K562 (cell line): ENCODE results near the gene WWP2. TPM values are rescaled to one million over a fixed set of nuclear protein-coding genes. Genes with fewer than 3 reads are reported as not detected.

Source experiments
- ATAC-seq: fragments of 200-7000 bp; cut with Tn5 transposase; 3 replicates; pipeline ENCODE4 v1.9.1; 2020; ENCODE audit warnings: moderate library complexity
- BruUV-seq: library from RNA; stranded (reverse); fragments of 400-500 nt; replicated peaks from 2 replicates; lab custom pipeline; 2021; lab: Mats Ljungman, UMichigan
- CTCF ChIA-PET: fragments of 300-600 bp; formaldehyde crosslinking; extraction: SDS; loops from one replicate; lab custom pipeline; 2021; ENCODE audit warnings: low intra/inter-chr PET ratio; lab: Yijun Ruan, JAX
- POLR2A ChIA-PET: fragments of 300-600, 350-650 bp; sonication (Branson Sonifier 250); formaldehyde crosslinking; extraction: SDS; loops from one replicate; lab custom pipeline; 2021; ENCODE audit warnings: antibody characterized with exemption, inconsistent platforms; lab: Yijun Ruan, JAX
- DNase-seq, 4 experiments: peaks; one replicate each; pipeline versions ENCODE4 v3.0.0 to v3.0.0-alpha.2; 2011 to 2018; ENCODE audit warnings: low spot score in 3 of 4, mixed read lengths in 3 of 4; ENCODE audit errors: extremely low read depth in 1 of 4
- FAIRE-seq: peaks from 2 replicates; lab custom pipeline; 2011; peaks lifted over from hg19 to GRCh38; lab: Jason Lieb, UNC
- H2AFZ ChIP-seq: 2 replicates; pipeline ENCODE4 v1.6.0; 2011; ENCODE audit warnings: low read depth, low read length, control low read depth, inconsistent platforms
- H3K27ac ChIP-seq: fragments of 200-600 bp; 3 replicates; pipeline ENCODE4 v1.8.0; 2011; ENCODE audit warnings: low read depth, mild to moderate bottlenecking, control low read depth, inconsistent platforms, low read length, moderate library complexity, mixed read lengths; ENCODE audit errors: extremely low read depth
- H3K27me3 ChIP-seq, 2 experiments: fragments of 300-600 bp in 1 of 2; 2 replicates in 1 of 2; 3 replicates in 1 of 2; pipeline versions ENCODE4 v1.6.0 to v1.8.0; 2011; ENCODE audit warnings: inconsistent platforms in 2 of 2, low read length in 2 of 2, mild to moderate bottlenecking in 1 of 2, mixed read lengths in 1 of 2, moderate library complexity in 1 of 2; ENCODE audit not compliant: control insufficient read depth in 2 of 2, insufficient read depth in 2 of 2
- H3K36me3 ChIP-seq: fragments of 300-600 bp; 3 replicates; pipeline ENCODE4 v1.8.0; 2011; ENCODE audit warnings: mild to moderate bottlenecking, low read length, inconsistent platforms; ENCODE audit not compliant: control insufficient read depth, insufficient read depth
- H3K4me1 ChIP-seq, 2 experiments: fragments of 200-600 bp in 1 of 2; replicated peaks in 1 of 2; 2 replicates in 1 of 2; 3 replicates in 1 of 2; pipeline versions ENCODE4 v1.5.1 to v1.8.0; 2011; ENCODE audit warnings: inconsistent platforms in 2 of 2, low read length in 2 of 2, mild to moderate bottlenecking in 1 of 2, mixed read lengths in 1 of 2, moderate library complexity in 1 of 2; ENCODE audit not compliant: control insufficient read depth in 2 of 2, insufficient read depth in 2 of 2
- H3K4me2 ChIP-seq: 2 replicates; pipeline ENCODE4 v1.6.1; 2011; ENCODE audit warnings: low read length, control low read depth, inconsistent platforms, mixed read lengths; ENCODE audit not compliant: insufficient read depth
- H3K4me3 ChIP-seq: fragments of 200-600 bp; sonication (generic), shearing (Covaris generic); 2 replicates; pipeline ENCODE4 v1.5.1; 2016; ENCODE audit warnings: control low read depth, inconsistent platforms
- H3K79me2 ChIP-seq: fragments of 200-600 bp; 3 replicates; pipeline ENCODE4 v1.8.0; 2011; ENCODE audit warnings: low read length, inconsistent platforms; ENCODE audit not compliant: control insufficient read depth, insufficient read depth
- H3K9ac ChIP-seq, 2 experiments: 2 replicates each; pipeline versions ENCODE4 v1.6.0 to v1.6.1; 2011; ENCODE audit warnings: low read depth in 2 of 2, low read length in 2 of 2, control low read depth in 1 of 2, inconsistent platforms in 1 of 2, mild to moderate bottlenecking in 1 of 2, mixed read lengths in 1 of 2; ENCODE audit not compliant: insufficient read depth in 1 of 2
- H3K9me1 ChIP-seq: one replicate; pipeline ENCODE4 v1.6.0; 2011; ENCODE audit warnings: inconsistent platforms, mild to moderate bottlenecking, low read length, moderate library complexity; ENCODE audit not compliant: control insufficient read depth, insufficient read depth
- H3K9me3 ChIP-seq: replicated peaks from 2 replicates; pipeline ENCODE4 v1.5.1; 2011; ENCODE audit warnings: low read depth, low read length, inconsistent platforms; ENCODE audit not compliant: control insufficient read depth, insufficient read depth
- H4K20me1 ChIP-seq: replicated peaks from 2 replicates; pipeline ENCODE4 v1.6.1; 2011; ENCODE audit warnings: low read length, inconsistent platforms, mixed read lengths; ENCODE audit not compliant: control insufficient read depth, insufficient read depth
- ATF6 ChIP-seq: sonication (generic); formaldehyde crosslinking; IDR thresholded peaks from 2 replicates; pipeline ENCODE4 v1.4.0; 2020; ENCODE audit warnings: mild to moderate bottlenecking, missing genetic modification reagents
- LEF1 ChIP-seq: fragments of 450-650 bp; IDR thresholded peaks from 2 replicates; pipeline ENCODE4 v1.6.1; 2016; ENCODE audit warnings: mild to moderate bottlenecking
- RBM34 ChIP-seq: fragments of 200-400 bp; formaldehyde crosslinking; IDR thresholded peaks from 2 replicates; pipeline ENCODE4 v1.6.1; 2018; ENCODE audit warnings: low read length, borderline replicate concordance; ENCODE audit not compliant: insufficient read depth
- SOX6 ChIP-seq: fragments of 450-650 bp; IDR thresholded peaks from 2 replicates; pipeline ENCODE4 v1.6.1; 2014; ENCODE audit warnings: mild to moderate bottlenecking
- STAT5A ChIP-seq: IDR thresholded peaks from 2 replicates; pipeline ENCODE4 v1.6.1; 2012; ENCODE audit warnings: low read length, inconsistent platforms, borderline replicate concordance
- ZBTB9 ChIP-seq: fragments of 450-650 bp; formaldehyde crosslinking; IDR thresholded peaks from 2 replicates; pipeline ENCODE4 v1.4.0; 2020; ENCODE audit warnings: mild to moderate bottlenecking, moderate library complexity
- ZNF184 ChIP-seq: sonication (generic); formaldehyde crosslinking; IDR thresholded peaks from 2 replicates; pipeline ENCODE4 v1.5.0; 2020; ENCODE audit warnings: missing genetic modification reagents
- ZNF384 ChIP-seq: IDR thresholded peaks from 2 replicates; pipeline ENCODE4 v1.6.1; 2012; ENCODE audit warnings: low read depth, low read length, improper control_type of control experiment
- ZNF445 ChIP-seq: fragments of 250-450 bp; sonication (Bioruptor Pico); IDR thresholded peaks from 2 replicates; pipeline ENCODE4 v1.4.0; 2020; ENCODE audit warnings: low read depth, mild to moderate bottlenecking, moderate library complexity
- ZNF785 ChIP-seq: fragments of 250-450 bp; sonication (Bioruptor Pico); IDR thresholded peaks from 2 replicates; pipeline ENCODE4 v1.4.0; 2020; ENCODE audit warnings: mild to moderate bottlenecking
- WGBS: fragments of 100-300 bp; shearing (Covaris generic); methylation state at CpG from one replicate; pipeline ENCODE4 v1.1.6; 2016; ENCODE audit warnings: low coverage, mixed read lengths; ENCODE audit not compliant: insufficient coverage; ENCODE audit errors: missing lambda C conversion rate; 5-methylcytosine and 5-hydroxymethylcytosine counted together
- in situ Hi-C: fragments of 300-500 bp; cut with MboI; formaldehyde crosslinking; loops from 4 replicates; pipeline ENCODE4 v1.15.0; 2018; ENCODE audit warnings: inconsistent platforms, mixed read lengths
- intact Hi-C: fragments of 100-400 bp; cut with micrococcal nuclease; formaldehyde crosslinking; loops from 2 replicates; pipeline ENCODE4 v1.14.2; 2022
- polyA plus RNA-seq, 8 experiments: library from polyadenylated mRNA; depleted of rRNA in 4 of 8; stranded (reverse) in 5 of 8; unstranded in 3 of 8; fragments of >200 nt; fragmentation: Nextera tagmentation in 2 of 8; fragmentation: Illumina TruSeq in 1 of 8; extraction: Ambion mirVana in 2 of 8; extraction: Trizol in 1 of 8; gene quantifications; 2 replicates each; pipeline versions ENCODE4 v1.2.1 to v1.2.3, GENCODE V29; 2011 to 2014; ENCODE audit warnings: inconsistent platforms in 1 of 8, missing spikeins in 1 of 8
- total RNA-seq, 7 experiments: library from RNA; depleted of rRNA in 6 of 7; stranded (reverse); fragments of >200 nt in 6 of 7; fragmentation: Illumina TruSeq in 2 of 7; extraction: Trizol in 2 of 7; gene quantifications; 2 replicates each; pipeline versions ENCODE4 v1.2.1 to v1.2.3, GENCODE V29; 2011 to 2021; ENCODE audit warnings: low replicate concordance in 1 of 7

Gene WWP2
- total and polyA plus RNA-seq, 9 of the 15 experiments (the other 6 are each of a cell fraction or from before 2014, with no cell fraction given): 1.9 to 34.4 (median 14.6) TPM

- Histone ChIP-seq H4K20me1 (no peaks in the 10 kb centered on the region), H3K4me3 (no peak overlapping the region), H3K27me3 (no peaks in the 10 kb centered on the region), H3K79me2 (no peaks in the 10 kb centered on the region), H3K4me1 (no peaks in the 10 kb centered on the region), H3K9me3 (no peaks in the 10 kb centered on the region), H3K9ac (no peak overlapping the region), H3K9me1 (no peaks in the 10 kb centered on the region), H3K4me2 (no peak overlapping the region), H3K36me3 (peaks cover 5% of the 10 kb centered on the region; the same call in 2 of the 3 replicates), H3K27ac (no peak overlapping the region), H2AFZ (no peak overlapping the region)
- DNase-seq (no peak), ATAC-seq (no peak), FAIRE-seq (no peak)
- CTCF ChIA-PET: no interaction called here
- POLR2A ChIA-PET: no interaction called here
- no peak for TF ChIP-seq ZNF384
- TF ChIP-seq LEF1: no peak
- no peak for TF ChIP-seq ZNF785 (CRISPR knock-in tag)
- no peak for TF ChIP-seq RBM34
- no peak for TF ChIP-seq STAT5A
- TF ChIP-seq SOX6: no peak
- TF ChIP-seq ZBTB9 (CRISPR knock-in tag): no peak
- TF ChIP-seq ZNF184: no peak
- TF ChIP-seq ATF6 (CRISPR knock-in tag): no peak
- no peak for TF ChIP-seq ZNF445 (CRISPR knock-in tag)
- in situ Hi-C loops: no loop called here
- intact Hi-C loops: no loop called here
- BruUV-seq: no TSS peak
- 83% methylated on average over 4 of the region's 5 CpGs for WGBS
Measured at GRCh38 chr16:69847643-69848042, 85.5 kb downstream of the WWP2 start.
